Stimulated activated CD4-positive, alpha-beta T cell treated with anti-CD3 and anti-CD28 coated beads, Interleukin-1b, Interleukin-23, amount 100 ng/mL, for 48 hours (primary cell): ENCODE measurements around the gene IL36RN.

Source experiments
- DNase-seq: peaks from one replicate; pipeline ENCODE4 v3.0.0-alpha.2; 2020

The IL36RN gene

GRCh38 chr2:113104054-113104611, 45.1 kb downstream of the IL36RN start:
- peak; percentile 50 for DNase-seq

GRCh38 chr2:113105047-113105785, 46.2 kb downstream of the IL36RN start:
- DNase-seq, result peak; percentile 75

- no peak for DNase-seq
Measured at GRCh38 chr2:113111121-113111520, 52.1 kb downstream of the IL36RN start.

- no peak for DNase-seq
Measured at GRCh38 chr2:113111823-113112287, 52.9 kb downstream of the IL36RN start.

GRCh38 chr2:113112441-113112840, 53.4 kb downstream of the IL36RN start:
- no peak for DNase-seq

- no peak for DNase-seq
Measured at GRCh38 chr2:113112871-113113270, 53.9 kb downstream of the IL36RN start.

- no peak for DNase-seq
Measured at GRCh38 chr2:113113807-113114206, 54.8 kb downstream of the IL36RN start.
